ENCODE results near the gene TEX29.

- no peak for TF ChIP-seq CTCF (IDR thresholded peaks at IDR 0.05; ENCODE audit: borderline replicate concordance, extremely low read depth, low read length, poor library complexity, severe bottlenecking)
- TF ChIP-seq EZH2 (IDR thresholded peaks at IDR 0.05; ENCODE audit: borderline replicate concordance, low read depth, low read length, severe bottlenecking) = no peak
These were observed 46.9 kb downstream of the TEX29 start for GRCh38 chr13:111367340-111367739.
